ENCODE measurements around the gene RIMOC1. TPM values are rescaled to one million over a fixed set of nuclear protein-coding genes. Genes with fewer than 3 reads are reported as not detected.

RIMOC1 gene
- total RNA-seq, 1 donor from 2014 or later, result 47.7 TPM

GRCh38 chr5:41875121-41875520 is 29.0 kb upstream of the RIMOC1 start:
- Mint-ChIP-seq H3K9me3 (no peaks in the 10 kb centered on the region), H3K36me3 (ENCODE audit: low read depth) (no peaks in the 10 kb centered on the region), H3K27me3 (ENCODE audit: low read depth) (peaks cover 10% of the 10 kb centered on the region), H3K4me1 (peaks cover 5% of the 10 kb centered on the region), H3K27ac (ENCODE audit: unreplicated experiment) (no peak overlapping the region), H3K4me3 (no peak overlapping the region)
- TF ChIP-seq CTCF (conservative IDR thresholded peaks at IDR 0.05), result no peak
- DNase-seq (ENCODE audit: low read depth, low spot score), result no peak

- TF ChIP-seq CTCF (conservative IDR thresholded peaks at IDR 0.05), result no peak
- H3K4me1 Mint-ChIP-seq, result no peaks in the 10 kb centered on the region
- H3K9me3 Mint-ChIP-seq, result no peaks in the 10 kb centered on the region
- no peak for DNase-seq (ENCODE audit: low read depth, low spot score)
- H3K36me3 Mint-ChIP-seq (ENCODE audit: low read depth), result no peaks in the 10 kb centered on the region
- no peak overlapping the region for H3K4me3 Mint-ChIP-seq
- no peak overlapping the region for H3K27ac Mint-ChIP-seq (ENCODE audit: unreplicated experiment)
- H3K27me3 Mint-ChIP-seq (ENCODE audit: low read depth), result peaks cover 10% of the 10 kb centered on the region
Measured at GRCh38 chr5:41876678-41877077, 27.5 kb upstream of the RIMOC1 start.

GRCh38 chr5:41877408-41877807 is 26.7 kb upstream of the RIMOC1 start:
- Mint-ChIP-seq H3K27me3 (ENCODE audit: low read depth) (peaks cover 10% of the 10 kb centered on the region), H3K4me1 (no peaks in the 10 kb centered on the region), H3K9me3 (no peaks in the 10 kb centered on the region), H3K27ac (ENCODE audit: unreplicated experiment) (no peak overlapping the region), H3K4me3 (no peak overlapping the region), H3K36me3 (ENCODE audit: low read depth) (no peaks in the 10 kb centered on the region)
- no peak for DNase-seq (ENCODE audit: low read depth, low spot score)
- no peak for TF ChIP-seq CTCF (conservative IDR thresholded peaks at IDR 0.05)

- no peaks in the 10 kb centered on the region for H3K36me3 Mint-ChIP-seq (ENCODE audit: low read depth)
- peaks cover 10% of the 10 kb centered on the region for H3K27me3 Mint-ChIP-seq (ENCODE audit: low read depth)
- H3K4me1 Mint-ChIP-seq, result no peaks in the 10 kb centered on the region
- no peak overlapping the region for H3K4me3 Mint-ChIP-seq
- no peak for TF ChIP-seq CTCF (conservative IDR thresholded peaks at IDR 0.05)
- no peak for DNase-seq (ENCODE audit: low read depth, low spot score)
- no peaks in the 10 kb centered on the region for H3K9me3 Mint-ChIP-seq
- no peak overlapping the region for H3K27ac Mint-ChIP-seq (ENCODE audit: unreplicated experiment)
Measured at GRCh38 chr5:41878173-41878572, 26.0 kb upstream of the RIMOC1 start.

- TF ChIP-seq CTCF (conservative IDR thresholded peaks at IDR 0.05), result no peak
- no peak overlapping the region for H3K27ac Mint-ChIP-seq (ENCODE audit: unreplicated experiment)
- DNase-seq (ENCODE audit: low read depth, low spot score), result no peak
- H3K4me3 Mint-ChIP-seq, result no peak overlapping the region
- H3K9me3 Mint-ChIP-seq, result no peaks in the 10 kb centered on the region
- H3K4me1 Mint-ChIP-seq, result no peaks in the 10 kb centered on the region
- H3K27me3 Mint-ChIP-seq (ENCODE audit: low read depth), result peaks cover 10% of the 10 kb centered on the region
- no peaks in the 10 kb centered on the region for H3K36me3 Mint-ChIP-seq (ENCODE audit: low read depth)
Measured at GRCh38 chr5:41878643-41879478, 25.3 kb upstream of the RIMOC1 start.

Measured in neural crest cell (in vitro differentiated cells).